IMR-90 (cell line): ENCODE measurements around the gene PROM2.

Source experiments
- BHLHE40 ChIP-seq: fragments of 150-350 bp; IDR thresholded peaks from 2 replicates; pipeline ENCODE4 v1.6.1; 2016; ENCODE audit warnings: mild to moderate bottlenecking, low read depth, low read length
- CTCF ChIP-seq: conservative IDR thresholded peaks from 2 replicates; pipeline ENCODE4 v1.5.1; 2012; ENCODE audit warnings: mild to moderate bottlenecking, low read depth, low read length, improper control_type of control experiment
- ELK1 ChIP-seq: fragments of 150-350 bp; IDR thresholded peaks from 2 replicates; pipeline ENCODE4 v1.6.1; 2016; ENCODE audit warnings: low read depth, mild to moderate bottlenecking, low read length, moderate library complexity, borderline replicate concordance
- FOS ChIP-seq: fragments of 150-350 bp; IDR thresholded peaks from 2 replicates; pipeline ENCODE4 v1.6.1; 2016; ENCODE audit warnings: low read depth, low read length
- MAFK ChIP-seq: IDR thresholded peaks from 2 replicates; pipeline ENCODE4 v1.6.1; 2012; ENCODE audit warnings: low read depth, low read length, improper control_type of control experiment
- MXI1 ChIP-seq: IDR thresholded peaks from 2 replicates; pipeline ENCODE4 v1.6.1; 2012; ENCODE audit warnings: low read depth, mild to moderate bottlenecking, low read length, moderate library complexity, borderline replicate concordance
- NFE2L2 ChIP-seq: fragments of 150-350 bp; IDR thresholded peaks from 2 replicates; pipeline ENCODE4 v1.6.1; 2016; ENCODE audit warnings: low read depth, mild to moderate bottlenecking, low read length
- POLR2A ChIP-seq: IDR thresholded peaks from 2 replicates; pipeline ENCODE4 v1.6.1; 2012; ENCODE audit warnings: mild to moderate bottlenecking, low read depth, low read length
- RAD21 ChIP-seq: IDR thresholded peaks from 2 replicates; pipeline ENCODE4 v1.6.1; 2012; ENCODE audit warnings: low read length, improper control_type of control experiment
- RCOR1 ChIP-seq: IDR thresholded peaks from 2 replicates; pipeline ENCODE4 v1.6.1; 2012; ENCODE audit warnings: mild to moderate bottlenecking, low read length, improper control_type of control experiment; ENCODE audit not compliant: insufficient replicate concordance
- SMC3 ChIP-seq: fragments of 150-350 bp; IDR thresholded peaks from 2 replicates; pipeline ENCODE4 v1.6.1; 2016; ENCODE audit warnings: low read depth, mild to moderate bottlenecking, antibody characterized with exemption, low read length, moderate library complexity
- USF2 ChIP-seq: fragments of 150-350 bp; IDR thresholded peaks from 2 replicates; pipeline ENCODE4 v1.6.1; 2017; ENCODE audit warnings: mild to moderate bottlenecking, antibody characterized with exemption, low read length, low read depth

- TF ChIP-seq FOS (no peak), CTCF (no peak), POLR2A (no peak), BHLHE40 (no peak), MXI1 (no peak), SMC3 (no peak), RAD21 (no peak), NFE2L2 (no peak), ELK1 (no peak), RCOR1 (no peak), MAFK (no peak), USF2 (no peak)
These were observed 6.8 kb downstream of the PROM2 start for GRCh38 chr2:95281071-95281470.
